CD4-positive, alpha-beta T cell treated with Interleukin-17A for 4 hours (primary cell): ENCODE results near the gene TNFRSF1B.

Experiments
- DNase-seq: peaks from one replicate; pipeline ENCODE4 v3.0.0-alpha.2; 2020; ENCODE audit warnings: mixed read lengths

The TNFRSF1B gene

GRCh38 chr1:12166834-12167492 lies at the start of gene TNFRSF1B:
Gene TNFRSF1B, plus strand, starts transcription at chr1:12166991. Its CDS starts 101 bp downstream, at chr1:12167092.
- DNase-seq: peak; percentile 78

DNA sequence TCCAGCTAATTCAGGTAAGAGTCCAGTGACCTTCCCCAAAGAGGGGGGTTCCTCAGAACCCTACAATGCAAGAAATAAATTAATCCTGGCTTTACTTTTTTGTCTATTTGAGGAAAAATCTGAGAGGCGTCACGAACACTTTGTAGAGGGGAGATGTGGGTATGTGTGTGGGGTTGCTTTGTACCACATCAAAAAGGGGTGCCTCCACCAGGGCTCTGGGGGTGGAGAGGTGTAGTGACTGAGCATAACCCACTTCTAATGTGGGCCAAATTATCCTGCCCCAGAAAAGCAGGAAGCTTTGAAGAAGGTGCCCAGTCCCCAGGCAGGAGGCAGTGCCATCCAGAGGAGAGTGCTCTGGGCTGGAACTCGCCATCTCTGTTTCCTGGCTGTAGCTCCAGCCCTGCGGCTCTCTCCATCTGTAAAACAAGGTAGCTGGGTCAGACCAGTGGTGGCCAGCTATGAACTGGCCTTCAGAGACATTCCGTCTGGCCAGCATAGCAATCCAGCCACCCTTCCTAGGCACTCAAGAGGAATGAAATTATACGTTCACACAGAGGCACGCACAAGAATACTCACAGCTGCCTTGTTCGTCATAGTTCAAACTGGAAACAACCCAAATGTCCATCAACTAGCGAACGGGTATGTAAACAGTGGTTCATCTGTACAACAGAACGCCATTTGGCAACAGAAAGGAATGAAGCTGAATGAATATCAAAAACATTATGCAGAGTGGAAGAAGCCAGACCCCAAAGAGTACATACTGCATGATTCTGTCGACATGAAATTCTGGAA lies 45.4 kb upstream of the TNFRSF1B start:
- peak; percentile 51 for DNase-seq

- DNase-seq: no peak
These were observed 43.6 kb upstream of the TNFRSF1B start for GRCh38 chr1:12123172-12123571.

- peak; percentile 84 for DNase-seq
These were observed 41.9 kb upstream of the TNFRSF1B start for GRCh38 chr1:12124693-12125421.

GRCh38 chr1:12125422-12126355 lies 41.1 kb upstream of the TNFRSF1B start:
- DNase-seq: no peak

GRCh38 chr1:12126781-12127180 lies 40.0 kb upstream of the TNFRSF1B start:
- no peak for DNase-seq

DNA sequence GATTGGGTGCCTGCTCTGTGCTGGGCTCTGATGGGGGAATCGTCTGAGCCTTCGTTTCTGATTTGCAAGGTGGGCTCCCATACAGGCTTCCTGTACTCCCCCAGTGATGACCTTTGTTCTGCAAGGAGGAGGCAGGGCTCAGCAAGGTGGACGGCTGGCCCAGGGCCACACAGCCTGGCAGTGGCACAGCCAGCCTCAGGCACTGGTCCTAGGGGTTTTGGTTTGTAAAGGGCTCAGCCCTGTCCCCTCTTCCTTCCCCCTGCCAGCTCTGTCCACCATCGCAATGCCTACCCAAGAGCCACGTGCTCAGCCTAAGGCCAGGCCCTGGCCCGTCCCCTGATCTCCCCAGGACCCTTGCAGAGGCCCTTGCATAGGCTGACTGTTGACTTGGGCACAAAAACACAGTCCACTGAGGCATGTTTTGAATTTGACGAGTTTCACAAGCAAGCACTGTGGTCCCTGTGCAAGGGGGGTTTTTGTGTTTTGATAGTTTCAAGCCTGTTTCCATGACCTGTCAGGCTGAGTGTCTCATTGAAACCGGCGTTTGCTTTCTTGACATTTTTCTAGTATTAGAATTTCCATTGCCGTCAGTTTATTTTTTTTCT lies 39.5 kb upstream of the TNFRSF1B start:
- DNase-seq: no peak

- no peak for DNase-seq
These were observed 38.7 kb upstream of the TNFRSF1B start for GRCh38 chr1:12128120-12128519.

DNA sequence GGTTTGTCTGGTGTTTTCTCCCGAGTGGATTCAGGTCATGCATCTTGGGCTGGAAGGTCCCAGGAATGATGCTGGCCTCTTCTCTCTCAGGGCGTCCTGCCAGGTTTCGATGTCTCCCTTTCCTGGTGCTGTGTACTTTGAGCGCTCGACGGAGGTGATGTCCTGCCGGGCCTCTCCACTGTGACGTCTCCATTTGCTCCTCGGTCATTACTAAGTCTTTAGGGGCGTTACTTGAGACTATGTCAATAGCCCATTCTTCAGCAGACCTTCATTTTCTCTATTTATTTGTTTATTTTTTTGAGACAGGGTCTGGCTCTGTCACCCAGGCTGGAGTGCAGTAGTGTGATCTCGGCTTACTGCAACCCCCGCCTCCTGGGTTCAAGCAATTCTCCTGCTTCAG lies 37.2 kb upstream of the TNFRSF1B start:
- DNase-seq: no peak

DNA sequence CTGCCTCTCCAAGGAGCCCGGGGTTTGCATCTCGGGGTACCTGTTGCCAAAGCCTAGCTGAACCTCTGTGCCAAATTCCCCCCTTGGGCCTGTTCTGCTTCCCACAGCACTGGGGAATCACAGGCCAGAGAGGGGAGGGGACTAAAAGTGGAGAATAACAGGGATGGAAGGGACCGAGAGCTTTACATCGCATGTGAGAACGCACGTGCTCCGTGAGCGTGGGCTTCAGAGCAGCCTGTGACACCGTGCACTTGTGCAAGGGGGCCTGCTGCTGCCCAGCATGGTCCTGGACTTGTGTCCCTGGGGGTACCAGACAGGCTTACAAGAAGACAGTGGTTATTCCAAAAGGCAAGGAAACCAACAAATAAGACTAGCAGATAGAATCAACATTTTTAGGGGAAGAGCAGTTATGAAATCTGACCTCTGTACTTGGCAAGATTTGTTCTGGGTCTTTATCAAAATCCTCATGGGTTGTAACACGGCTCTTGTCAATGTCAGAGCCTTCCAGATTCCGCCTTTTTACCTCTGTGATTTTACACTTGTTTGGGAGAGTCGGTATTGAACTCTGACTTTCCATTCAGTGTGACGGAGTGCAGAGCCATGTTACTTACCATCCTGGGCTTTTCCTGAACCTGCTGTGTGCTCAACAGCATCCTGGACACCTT lies 36.2 kb upstream of the TNFRSF1B start:
- DNase-seq: no peak

DNA sequence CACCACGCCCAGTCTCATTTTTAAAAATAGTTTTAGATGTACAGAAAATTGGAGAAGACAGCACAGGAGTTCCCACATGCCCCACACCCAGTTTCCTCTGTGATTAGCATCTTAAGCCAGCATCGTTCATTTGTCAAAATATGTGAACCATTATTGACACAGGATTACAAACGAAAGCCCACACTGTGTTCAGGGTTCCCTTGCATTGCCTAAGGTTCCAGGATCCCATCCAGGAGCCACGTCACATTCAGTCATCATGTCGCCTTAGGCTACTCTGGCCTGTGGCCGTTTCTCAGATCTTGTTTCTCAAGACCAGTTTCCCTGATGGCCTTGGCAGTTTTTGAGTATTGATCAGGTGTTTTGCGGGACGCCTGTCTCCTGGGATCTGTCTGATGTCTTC lies 34.7 kb upstream of the TNFRSF1B start:
- no peak for DNase-seq

GRCh38 chr1:12134716-12135115 lies 32.1 kb upstream of the TNFRSF1B start:
- no peak for DNase-seq

DNA sequence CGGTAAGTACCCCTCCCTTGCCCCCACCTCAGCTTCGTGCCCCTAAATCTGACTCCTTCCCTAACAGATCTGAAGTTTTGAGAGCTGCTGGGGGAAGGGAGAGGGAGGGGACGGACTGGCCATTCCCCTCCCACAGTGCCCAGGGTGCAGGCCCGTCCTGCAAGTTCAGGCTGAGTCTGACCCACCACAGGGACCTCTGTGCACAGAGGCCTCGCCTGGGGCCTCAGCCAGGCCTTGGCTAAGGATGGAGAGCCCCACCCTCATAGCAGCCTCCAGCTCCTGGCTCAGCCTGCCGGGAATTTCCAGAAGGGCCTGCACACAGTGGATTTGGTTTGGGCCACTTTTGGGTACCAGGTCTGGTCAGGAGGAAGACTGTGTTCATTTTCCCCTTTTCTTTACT lies 31.2 kb upstream of the TNFRSF1B start:
- DNase-seq: no peak

- DNase-seq: no peak
These were observed 29.7 kb upstream of the TNFRSF1B start for GRCh38 chr1:12136916-12137610.

DNA sequence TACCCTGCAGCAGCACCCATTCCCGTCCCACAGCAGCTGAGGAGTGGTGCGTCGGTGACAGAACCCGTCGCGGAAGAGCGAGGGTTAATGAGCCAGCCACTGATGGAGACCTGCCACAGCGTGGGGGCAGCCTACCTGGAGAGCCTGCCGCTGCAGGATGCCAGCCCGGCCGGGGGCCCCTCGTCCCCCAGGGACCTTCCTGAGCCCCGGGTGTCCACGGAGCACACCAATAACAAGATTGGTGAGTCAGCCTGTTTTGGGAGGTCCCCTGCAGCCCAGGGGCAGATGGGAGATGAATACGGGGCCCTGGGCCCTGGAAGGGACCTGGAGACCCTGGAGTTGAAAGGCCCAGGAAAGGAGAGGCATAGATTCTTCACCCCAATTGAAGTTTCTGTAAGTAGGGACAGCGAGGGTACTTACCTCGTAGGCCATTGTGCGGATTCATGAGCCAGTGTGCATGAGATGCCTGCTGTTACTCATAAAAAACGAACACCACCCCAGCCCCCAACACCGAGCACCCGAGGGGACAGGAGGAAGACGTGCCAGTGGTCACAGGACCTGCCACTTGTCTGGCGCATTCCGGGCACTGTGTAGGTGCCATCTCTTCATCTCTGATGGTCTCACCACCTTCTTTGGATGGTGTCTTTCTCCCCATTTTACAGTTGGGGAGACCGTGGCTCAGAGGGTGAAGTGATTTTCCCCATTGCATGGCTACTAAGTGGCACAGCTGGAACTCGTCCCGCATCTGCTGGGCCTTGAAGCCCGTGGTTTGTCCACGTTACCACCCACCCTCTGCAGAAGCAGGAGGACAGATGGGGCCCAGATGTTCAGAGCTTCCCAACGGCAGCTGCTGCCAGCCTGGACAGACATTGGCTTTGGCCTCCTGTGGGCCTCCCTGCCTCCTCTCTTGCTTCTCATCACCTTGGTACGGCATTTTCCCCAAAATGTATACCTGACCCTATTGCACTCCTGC lies 28.3 kb upstream of the TNFRSF1B start:
- no peak for DNase-seq

DNA sequence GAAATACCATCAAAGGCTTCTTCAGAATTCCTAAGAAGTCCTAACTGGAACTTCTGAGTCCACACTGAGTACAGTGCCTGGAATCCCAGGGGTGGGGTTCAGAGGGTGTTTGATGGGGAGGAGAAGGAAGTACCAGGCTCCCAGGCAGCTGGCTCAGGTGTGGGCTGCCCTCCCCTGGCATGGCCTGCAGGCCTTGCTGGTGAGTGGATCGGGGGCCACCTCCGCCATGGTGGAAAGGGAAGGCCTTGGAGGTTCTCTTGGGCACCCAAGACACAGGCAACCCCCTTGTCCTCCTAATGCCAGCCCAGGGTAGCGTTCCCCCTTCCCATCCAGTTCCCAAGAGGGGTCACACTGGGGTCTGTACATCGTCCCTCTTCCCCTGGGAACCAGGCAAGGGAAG lies 26.8 kb upstream of the TNFRSF1B start:
- no peak for DNase-seq

DNA sequence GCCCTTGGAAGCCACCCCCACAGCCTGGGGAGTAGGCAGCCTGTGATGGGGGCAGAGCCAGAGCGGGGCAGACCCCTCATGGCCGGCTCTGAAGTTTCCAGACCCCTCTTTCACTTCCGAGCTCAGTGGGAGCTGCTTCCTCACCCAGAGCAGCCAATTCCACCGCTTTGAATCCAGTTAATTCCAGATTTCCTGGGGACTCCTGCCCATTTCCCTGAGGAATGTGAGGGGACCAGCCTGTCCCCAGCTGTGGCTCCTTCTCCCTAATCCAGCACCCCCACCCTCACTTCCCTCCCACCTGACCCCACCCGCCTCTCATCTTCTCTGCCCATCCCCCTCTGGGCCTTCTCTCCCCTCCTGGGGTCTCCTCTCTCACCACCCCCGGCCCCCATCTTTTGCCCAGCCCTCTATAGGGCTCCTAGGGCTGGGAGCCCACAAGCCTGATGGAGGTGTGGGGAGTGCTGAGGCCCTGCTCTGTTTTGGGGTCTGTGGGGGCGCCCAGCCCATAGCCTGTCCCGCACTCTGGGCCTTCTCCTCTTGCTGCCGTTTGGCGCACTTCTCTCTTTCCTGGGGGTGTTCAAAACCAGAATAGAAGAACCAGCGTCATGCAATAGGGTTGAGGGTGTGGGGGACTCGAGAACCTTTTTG lies 26.2 kb upstream of the TNFRSF1B start:
- DNase-seq: no peak

GRCh38 chr1:12141163-12141850 lies 25.5 kb upstream of the TNFRSF1B start:
- DNase-seq: no peak
